Femur (tissue), 1 donor: ENCODE measurements around the gene EIF1.
A peak's percentile ranks its signal among the peaks of the same experiment; 100 is the strongest.
"Not testable (repeated sequence)": the region's sequence is repeated elsewhere in the genome, so short reads cannot be mapped to it uniquely, and the experiment has no call there.

Source experiments
- DNase-seq: peaks from one replicate; pipeline ENCODE4 v3.0.0-alpha.2; 2017

EIF1 gene

GRCh38 chr17:41656249-41657023 lies 32.2 kb upstream of the EIF1 start:
- no peak for DNase-seq

DNA sequence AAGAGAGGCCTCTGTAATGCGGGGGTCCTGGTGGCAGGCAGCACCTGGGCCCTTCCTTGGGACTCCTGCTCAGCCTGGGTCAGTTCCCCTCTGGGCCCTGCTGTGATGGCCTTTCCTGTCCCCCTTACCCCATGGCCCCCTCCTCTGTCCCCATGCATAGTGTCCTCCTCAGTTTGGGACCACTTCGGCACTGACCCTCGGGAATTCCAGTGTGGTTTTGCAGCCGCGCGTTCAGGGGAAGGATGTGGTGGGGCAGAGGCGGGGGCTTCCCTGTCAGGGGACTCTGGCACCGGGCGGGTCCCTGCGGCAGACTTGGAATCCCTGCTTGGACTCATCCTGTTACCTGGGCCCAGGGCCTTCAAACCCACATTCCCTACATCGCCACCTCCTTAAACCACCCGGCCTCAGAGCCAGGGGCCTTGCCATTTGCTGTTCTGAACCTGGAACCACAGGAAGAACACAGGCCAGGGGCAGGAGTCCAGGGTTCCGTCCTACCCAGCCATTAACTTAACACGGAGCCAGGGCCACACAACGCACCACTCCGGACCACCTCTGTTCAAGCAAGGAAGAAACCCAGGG lies 31.4 kb upstream of the EIF1 start:
- no peak for DNase-seq

- DNase-seq: no peak
These were observed 30.7 kb upstream of the EIF1 start for GRCh38 chr17:41657936-41658335.

GRCh38 chr17:41658846-41659245 lies 29.8 kb upstream of the EIF1 start:
- DNase-seq: no peak

GRCh38 chr17:41659427-41660212 lies 29.1 kb upstream of the EIF1 start:
- no peak for DNase-seq

DNA sequence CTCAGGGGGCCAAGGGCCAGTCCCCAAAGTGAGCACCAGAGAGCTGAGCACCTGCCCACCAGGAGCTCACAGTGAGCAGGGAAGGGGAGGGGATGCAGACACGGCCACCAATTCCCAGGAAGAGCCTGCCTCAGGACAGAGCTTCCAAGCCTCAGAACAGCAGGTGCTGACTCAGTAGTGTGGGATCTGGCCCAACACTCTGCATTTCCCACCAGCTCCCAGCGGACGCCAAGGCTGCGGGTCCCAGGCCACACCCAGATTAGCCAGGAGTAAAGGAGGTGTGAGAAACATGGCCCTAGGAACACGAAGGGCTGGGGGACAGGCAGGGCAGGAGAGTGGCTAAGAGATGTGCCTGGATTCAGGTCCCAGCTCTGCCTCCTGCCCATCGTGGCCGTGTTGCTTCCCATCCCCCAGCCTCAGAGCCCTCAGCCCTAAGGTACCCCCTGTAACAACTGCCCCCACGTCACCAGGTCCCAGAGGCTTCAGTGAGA lies 28.4 kb upstream of the EIF1 start:
- DNase-seq: no peak

DNA sequence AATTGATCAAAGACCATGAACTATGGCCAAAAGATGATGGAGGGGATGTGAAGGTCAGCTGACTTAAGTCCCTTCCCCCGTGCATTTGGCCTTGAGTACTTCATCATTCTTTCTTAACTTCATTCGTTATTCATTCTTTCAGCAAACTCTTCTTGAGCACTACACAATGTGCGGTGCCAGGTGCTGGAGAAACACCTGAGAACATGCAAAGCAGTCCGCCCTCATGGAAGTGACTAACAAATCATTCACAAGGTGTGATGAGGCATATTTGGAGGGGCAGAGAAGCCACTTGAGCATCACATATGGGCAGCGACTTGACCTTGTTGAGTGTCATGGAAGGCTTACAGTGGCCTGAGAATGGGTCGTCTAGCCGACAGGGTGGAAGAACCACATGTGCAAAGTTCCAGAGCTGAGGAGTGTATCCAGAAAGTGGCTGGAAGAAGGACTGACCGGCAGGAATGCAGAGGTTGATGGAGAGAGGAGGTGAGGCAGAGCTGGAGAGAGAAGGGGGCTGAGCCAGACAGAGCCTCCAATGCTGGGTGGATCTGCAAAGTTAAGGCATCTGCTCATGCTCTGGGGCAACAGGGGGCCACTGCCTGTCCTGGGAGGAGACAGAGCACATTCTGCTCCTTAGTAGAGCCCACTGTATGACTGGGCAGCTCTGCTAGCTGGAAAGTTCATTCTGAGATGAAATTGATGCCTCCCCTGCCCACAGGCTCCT lies 25.1 kb upstream of the EIF1 start:
- no peak for DNase-seq

DNA sequence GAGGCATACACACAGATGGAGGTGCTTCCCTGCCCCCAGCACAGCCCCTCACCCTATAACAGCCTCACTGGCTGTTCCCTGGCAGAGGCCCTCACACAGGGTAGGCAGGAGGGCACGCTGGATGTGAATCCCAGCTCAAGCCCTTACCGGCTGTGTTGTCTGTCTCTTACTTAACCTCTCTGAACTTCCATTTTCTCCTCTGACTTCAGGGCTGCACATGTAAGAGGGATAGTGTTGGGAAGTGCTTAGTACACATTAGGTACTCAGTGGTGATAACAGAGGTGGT lies 24.6 kb upstream of the EIF1 start:
- DNase-seq: no peak

DNA sequence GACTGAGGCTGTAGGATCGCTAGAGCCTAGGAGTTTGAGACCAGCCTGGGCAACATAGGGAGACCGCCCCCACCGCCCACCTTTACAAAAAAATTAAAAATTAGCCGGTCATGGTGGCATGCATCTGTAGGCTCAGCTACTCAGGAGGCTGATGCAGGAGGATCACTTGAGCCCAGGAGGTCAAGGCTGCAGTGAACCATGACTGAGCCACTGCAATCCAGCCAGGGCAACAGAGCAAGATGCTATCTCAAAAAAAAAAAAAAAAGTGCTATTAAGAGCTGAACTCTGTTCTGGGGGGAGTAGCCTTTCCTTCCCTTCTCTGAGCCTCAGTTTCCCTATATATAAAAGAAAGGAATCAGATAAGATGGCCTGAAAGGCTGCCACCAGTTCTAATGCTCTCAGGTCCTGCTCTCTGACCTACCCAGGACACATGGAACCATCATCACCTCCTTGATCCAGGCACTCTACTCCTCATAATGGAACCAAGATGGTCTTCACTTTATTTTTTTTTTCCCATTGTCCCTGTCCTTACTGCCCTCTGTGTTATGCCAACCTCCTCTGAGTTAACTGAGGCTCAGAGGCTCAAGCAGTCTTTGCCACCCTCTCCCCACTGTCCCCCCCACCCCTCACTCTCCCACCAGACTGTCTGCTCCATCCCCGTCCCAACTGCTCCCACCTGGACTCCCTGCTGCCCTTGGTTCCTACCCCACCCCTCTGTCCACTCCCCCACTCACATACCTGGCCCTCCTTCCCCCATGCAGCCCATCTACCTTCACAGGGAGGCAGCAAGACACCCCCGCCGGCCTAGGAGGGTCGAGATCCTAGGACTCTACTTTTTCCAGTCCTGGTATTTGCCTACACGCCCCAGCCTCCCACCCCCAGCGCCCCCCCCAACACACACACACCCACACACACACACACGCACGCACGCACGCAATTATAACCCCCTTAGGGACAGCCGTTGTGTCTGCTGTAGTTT lies 23.8 kb upstream of the EIF1 start:
- no peak for DNase-seq

GRCh38 chr17:41665566-41666236 lies 23.0 kb upstream of the EIF1 start:
- DNase-seq: peak; percentile 91

DNA sequence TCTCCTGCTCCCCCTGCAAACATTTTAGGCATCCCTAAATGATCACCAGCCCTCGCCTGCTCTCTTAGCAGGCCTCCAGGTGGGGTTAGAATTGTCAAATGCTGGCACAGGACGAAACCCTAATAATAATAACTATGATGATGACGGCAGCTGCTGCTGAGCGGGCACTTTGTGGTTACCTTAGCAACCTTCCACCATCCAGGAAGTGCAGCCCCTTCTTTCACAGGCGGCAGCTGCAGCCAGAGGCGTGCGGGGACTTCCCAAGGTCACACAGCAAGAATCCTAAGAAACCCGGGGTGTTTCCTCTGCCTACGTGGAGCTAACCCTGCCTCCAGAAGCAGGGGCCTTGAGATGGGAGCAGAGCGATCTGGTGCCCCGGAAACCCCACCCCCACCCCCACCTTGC lies 22.4 kb upstream of the EIF1 start:
- DNase-seq: peak; percentile 71

DNA sequence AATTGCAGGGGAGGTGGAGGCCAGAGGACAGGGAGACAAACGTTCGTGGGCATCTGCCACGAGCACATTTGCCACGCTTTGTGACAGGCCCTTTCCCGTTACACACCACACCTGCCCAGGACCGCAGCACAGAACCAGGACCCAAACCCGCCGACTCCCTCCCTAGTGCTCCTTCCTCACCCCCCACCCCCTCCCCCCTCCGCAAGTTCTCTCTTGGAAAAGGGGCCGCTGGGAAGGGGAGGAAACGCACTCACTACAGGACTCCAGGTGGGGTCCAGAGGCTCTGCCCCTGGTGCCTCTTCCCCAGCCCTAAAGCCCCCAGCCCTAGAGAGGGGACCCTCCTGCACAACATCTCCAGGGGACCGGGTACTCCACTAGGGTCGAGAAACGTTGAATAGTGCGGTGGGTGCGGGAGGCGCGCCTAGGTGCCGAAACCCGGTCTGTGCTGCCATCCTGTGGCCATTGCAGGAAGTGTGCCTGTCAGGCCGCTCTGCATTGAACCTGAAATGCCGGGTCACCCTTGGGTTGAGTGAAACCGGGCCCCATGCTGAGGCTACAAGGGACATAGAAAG lies 21.9 kb upstream of the EIF1 start:
- peak; percentile 89 for DNase-seq

DNA sequence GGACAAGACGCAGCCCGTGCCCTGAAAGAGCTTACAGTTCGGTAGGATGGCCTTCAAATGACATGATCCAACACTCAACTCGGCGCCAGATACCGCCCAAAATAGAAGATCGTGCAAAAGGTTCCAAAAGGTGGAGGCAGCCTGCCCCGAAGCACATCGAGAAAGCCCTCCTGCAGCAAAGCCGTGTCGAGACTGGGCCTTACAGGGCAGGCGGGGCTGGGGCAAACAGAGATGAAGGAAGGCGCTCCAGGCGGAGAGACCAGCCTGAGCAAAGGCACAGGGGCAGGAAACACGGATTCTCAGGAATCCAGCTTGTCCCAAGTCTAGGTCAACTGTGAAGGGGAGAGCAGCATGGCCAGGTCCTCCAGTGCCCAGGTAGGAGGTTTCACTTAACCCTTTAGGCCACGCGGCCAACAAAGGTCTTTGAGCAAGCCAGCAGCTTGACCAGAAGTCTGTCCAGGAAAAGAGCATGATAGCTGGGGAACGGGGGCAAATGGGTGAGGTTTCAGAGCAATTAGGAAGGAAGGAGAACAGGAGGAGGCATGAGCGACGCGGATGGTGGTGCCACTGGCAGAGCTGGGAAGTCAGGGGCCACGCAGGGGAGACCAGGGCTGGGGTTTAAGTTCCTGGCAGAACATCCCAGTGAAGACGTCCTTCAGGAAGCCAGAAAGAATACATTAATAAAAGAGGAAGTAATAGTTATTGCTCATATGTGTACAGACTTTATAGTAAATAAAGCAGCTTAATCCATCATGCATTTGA lies 21.2 kb upstream of the EIF1 start:
- DNase-seq: no peak

- DNase-seq: no peak
These were observed 16.5 kb upstream of the EIF1 start for GRCh38 chr17:41672153-41672552.

DNA sequence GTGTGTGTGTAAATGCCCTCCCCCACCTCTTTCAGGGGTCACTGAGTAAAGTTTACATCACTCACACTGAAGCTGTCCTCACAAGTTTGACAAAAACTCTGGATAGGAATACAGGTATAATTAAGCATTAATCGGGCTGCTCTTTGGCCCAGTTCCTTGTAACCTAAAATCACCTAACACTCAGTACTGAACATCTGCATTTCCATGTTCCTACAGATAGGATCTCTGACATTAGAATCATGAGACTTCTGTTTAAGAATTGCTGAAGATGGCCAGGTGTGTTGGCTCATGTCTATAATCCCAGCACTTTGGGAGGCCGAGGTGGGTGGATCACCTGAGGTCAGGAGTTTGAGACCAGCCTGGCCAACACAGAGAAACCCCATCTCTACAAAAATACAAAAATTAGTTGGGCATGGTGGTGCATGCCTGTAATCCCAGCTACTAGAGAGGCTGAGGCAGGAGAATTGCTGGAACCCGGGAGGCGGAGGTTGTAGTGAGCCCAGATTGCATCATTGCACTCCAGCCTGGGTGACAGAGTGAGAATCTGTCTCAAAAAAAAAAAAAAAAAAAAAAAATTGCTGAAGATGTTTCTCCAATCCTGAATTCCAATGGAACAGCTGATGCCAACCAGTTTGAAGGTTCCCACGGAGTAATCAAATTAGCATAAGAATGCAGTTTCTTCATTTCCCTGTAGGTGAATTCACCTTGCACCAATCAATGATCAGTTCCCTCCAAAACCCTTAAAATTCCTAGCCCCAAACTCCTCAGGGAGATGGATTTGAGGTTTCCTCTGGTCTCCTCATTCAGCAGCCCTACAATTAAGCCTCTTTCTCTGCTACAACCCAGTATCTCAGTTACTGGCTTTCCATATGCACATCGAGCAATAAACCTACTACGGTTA lies 13.3 kb upstream of the EIF1 start:
- DNase-seq: not testable (repeated sequence)

DNA sequence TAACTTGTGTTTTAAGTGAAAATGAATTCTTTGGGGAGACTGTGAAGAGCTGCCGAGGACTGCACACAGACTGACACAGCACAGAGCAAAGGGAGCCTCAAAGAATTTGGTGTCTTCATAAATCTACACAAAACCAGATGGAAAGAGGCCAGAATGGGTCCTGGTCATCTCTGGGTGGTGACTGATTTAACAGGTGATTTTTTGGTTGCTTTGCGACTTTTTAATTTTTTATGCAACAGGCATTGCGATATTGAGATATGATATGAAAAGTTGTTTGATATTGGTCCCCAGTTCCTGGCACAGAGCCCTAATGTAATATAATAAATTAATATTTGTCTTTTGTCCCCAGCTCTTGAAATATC lies 12.6 kb upstream of the EIF1 start:
- DNase-seq: no peak

GRCh38 chr17:41678411-41678906 lies 10.2 kb upstream of the EIF1 start:
- DNase-seq: no peak

GRCh38 chr17:41678907-41679739 lies 9.6 kb upstream of the EIF1 start:
- DNase-seq: no peak
